ENCODE results near the gene COG6. TPM values are rescaled to one million over a fixed set of nuclear protein-coding genes. Genes with fewer than 3 reads are reported as not detected.
A peak's percentile ranks its signal among the peaks of the same experiment; 100 is the strongest.

Gene COG6
- total and polyA plus RNA-seq, 10 of the 15 experiments (the other 5 are each of a cell fraction or from before 2014, with no cell fraction given) = 4.5 to 29.8 (median 12.6) TPM

DNA sequence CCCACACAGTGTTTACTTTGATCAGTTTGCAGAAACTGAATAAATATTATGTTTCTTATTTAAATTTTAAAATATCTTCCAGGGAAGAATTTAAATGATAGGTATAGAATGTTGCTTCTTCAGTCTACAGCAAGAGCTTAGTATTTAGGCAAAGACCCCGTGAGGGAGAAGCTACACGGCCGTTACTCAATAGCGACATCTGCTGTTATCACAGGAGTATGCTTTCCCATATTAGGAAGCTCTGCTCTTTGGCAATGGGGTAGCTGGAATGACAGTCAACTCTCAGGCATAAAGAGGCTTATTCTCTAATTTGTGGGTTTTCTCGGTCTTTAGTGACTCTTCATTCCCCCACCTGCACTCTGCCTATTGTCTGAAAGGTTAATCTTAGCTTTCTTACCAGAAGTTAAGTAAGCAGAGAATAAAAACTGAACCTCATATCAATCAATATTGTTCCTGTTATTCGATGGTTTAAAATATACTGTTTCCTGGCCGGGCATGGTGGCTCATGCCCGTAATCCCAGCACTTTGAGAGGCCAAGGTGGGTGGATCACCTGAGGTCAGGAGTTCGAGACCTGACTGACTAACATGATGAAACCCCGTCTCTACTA is 39.3 kb upstream of the COG6 start:
- peak; percentile 72 for FAIRE-seq
- peak overlapping the region; percentile 34; the same call in 1 of the 2 replicates for H2AFZ ChIP-seq (ENCODE audit: control insufficient read depth, low read depth, low read length)
- WGBS (ENCODE audit: insufficient coverage, insufficient replicate concordance, low lambda C conversion rate, missing lambda C conversion rate) = 25% methylated on average over 10 of the region's 10 CpGs

More for the DNA sequence above, 39.3 kb upstream of the COG6 start:
- DNase-seq (ENCODE audit: low read depth, low spot score) = no peak
- in situ Hi-C loops (cut with MboI) = no loop called here
- Histone ChIP-seq H3K27me3 (replicated peaks in 1 of 2; ENCODE audit: control insufficient read depth in 2 of 2, insufficient read depth in 2 of 2, low read length in 1 of 2) (no peaks in the 10 kb centered on the region), H3K4me2 (ENCODE audit: control insufficient read depth, insufficient read depth) (no peak overlapping the region), H3K36me3 (ENCODE audit: control insufficient read depth in 2 of 2, insufficient read depth in 2 of 2, low read length in 1 of 2) (no peaks in the 10 kb centered on the region), H3K79me2 (ENCODE audit: control insufficient read depth, insufficient read depth, low read length) (no peaks in the 10 kb centered on the region), H4K20me1 (ENCODE audit: control insufficient read depth, insufficient read depth) (no peaks in the 10 kb centered on the region), H3K4me3 (no peak overlapping the region), H3K27ac (ENCODE audit: control insufficient read depth, insufficient read depth) (no peak overlapping the region), H3K9me3 (replicated peaks; ENCODE audit: control insufficient read depth, insufficient read depth, low read length) (no peaks in the 10 kb centered on the region), H3K9ac (ENCODE audit: control insufficient read depth, insufficient read depth, low read length) (no peak overlapping the region), H3K4me1 (ENCODE audit: control insufficient read depth, insufficient read depth, low read length) (no peaks in the 10 kb centered on the region)
- ChIA-PET POLR2A (interaction anchor here (1.0 kb wide), 1 partner anchor 15 kb away, joined by 3 read pairs; no protein-coding TSS in a partner anchor), CTCF (interaction anchor here (0.6 to 3.0 kb wide), 81 partner anchors 9 to 1161 kb away, joined by 3 to 51 read pairs (median 4); partner anchors contain the start of genes COG6 and LHFPL6), SMC1A (ENCODE audit: uncharacterized antibody, unreplicated experiment) (interaction anchor here (0.6 to 1.7 kb wide), 42 partner anchors 10 to 1067 kb away, joined by 3 to 30 read pairs (median 4); no protein-coding TSS in a partner anchor), RAD21 (ENCODE audit: unreplicated experiment) (interaction anchor here (0.5 to 1.5 kb wide), 27 partner anchors 11 to 1763 kb away, joined by 3 to 24 read pairs (median 4); no protein-coding TSS in a partner anchor)
- peak; percentile 94 for ATAC-seq
- no peak for TF ChIP-seq HDGF (IDR thresholded peaks at IDR 0.05)
- no peak for TF ChIP-seq HCFC1 (IDR thresholded peaks at IDR 0.05; ENCODE audit: low read length)
- no peak for TF ChIP-seq EED (IDR thresholded peaks at IDR 0.05; ENCODE audit: low read depth)
- no peak for TF ChIP-seq NFYA (IDR thresholded peaks at IDR 0.05; ENCODE audit: borderline replicate concordance, low read depth, low read length)
- TF ChIP-seq SRF (IDR thresholded peaks at IDR 0.05; ENCODE audit: low read depth in 2 of 2, low read length in 2 of 2) = peak; percentile 64 to 94
- 0 out of 2 replicates have a peak, but pooled peaks have one; percentile 14 for TF ChIP-seq IRF4 (IDR thresholded peaks at IDR 0.05; ENCODE audit: low read depth, low read length)
- TF ChIP-seq, protein P1, sequence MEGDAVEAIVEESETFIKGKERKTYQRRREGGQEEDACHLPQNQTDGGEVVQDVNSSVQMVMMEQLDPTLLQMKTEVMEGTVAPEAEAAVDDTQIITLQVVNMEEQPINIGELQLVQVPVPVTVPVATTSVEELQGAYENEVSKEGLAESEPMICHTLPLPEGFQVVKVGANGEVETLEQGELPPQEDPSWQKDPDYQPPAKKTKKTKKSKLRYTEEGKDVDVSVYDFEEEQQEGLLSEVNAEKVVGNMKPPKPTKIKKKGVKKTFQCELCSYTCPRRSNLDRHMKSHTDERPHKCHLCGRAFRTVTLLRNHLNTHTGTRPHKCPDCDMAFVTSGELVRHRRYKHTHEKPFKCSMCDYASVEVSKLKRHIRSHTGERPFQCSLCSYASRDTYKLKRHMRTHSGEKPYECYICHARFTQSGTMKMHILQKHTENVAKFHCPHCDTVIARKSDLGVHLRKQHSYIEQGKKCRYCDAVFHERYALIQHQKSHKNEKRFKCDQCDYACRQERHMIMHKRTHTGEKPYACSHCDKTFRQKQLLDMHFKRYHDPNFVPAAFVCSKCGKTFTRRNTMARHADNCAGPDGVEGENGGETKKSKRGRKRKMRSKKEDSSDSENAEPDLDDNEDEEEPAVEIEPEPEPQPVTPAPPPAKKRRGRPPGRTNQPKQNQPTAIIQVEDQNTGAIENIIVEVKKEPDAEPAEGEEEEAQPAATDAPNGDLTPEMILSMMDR (IDR thresholded peaks at IDR 0.05 in 2 of 3, conservative IDR thresholded peaks at IDR 0.05 in 1 of 3; ENCODE audit: control insufficient read depth in 2 of 3, extremely low read depth in 1 of 3, insufficient read depth in 1 of 3, low read depth in 3 of 3, low read length in 3 of 3) = peak; percentile 80 to 93 (median 84)
- peak; percentile 35; the same call in 1 of the 2 replicates for TF ChIP-seq YY1 (IDR thresholded peaks at IDR 0.05; ENCODE audit: low read depth, low read length)
- peak; percentile 73 for TF ChIP-seq RAD21 (IDR thresholded peaks at IDR 0.05; ENCODE audit: insufficient read depth, low read depth, low read length)
- TF ChIP-seq, protein P2, sequence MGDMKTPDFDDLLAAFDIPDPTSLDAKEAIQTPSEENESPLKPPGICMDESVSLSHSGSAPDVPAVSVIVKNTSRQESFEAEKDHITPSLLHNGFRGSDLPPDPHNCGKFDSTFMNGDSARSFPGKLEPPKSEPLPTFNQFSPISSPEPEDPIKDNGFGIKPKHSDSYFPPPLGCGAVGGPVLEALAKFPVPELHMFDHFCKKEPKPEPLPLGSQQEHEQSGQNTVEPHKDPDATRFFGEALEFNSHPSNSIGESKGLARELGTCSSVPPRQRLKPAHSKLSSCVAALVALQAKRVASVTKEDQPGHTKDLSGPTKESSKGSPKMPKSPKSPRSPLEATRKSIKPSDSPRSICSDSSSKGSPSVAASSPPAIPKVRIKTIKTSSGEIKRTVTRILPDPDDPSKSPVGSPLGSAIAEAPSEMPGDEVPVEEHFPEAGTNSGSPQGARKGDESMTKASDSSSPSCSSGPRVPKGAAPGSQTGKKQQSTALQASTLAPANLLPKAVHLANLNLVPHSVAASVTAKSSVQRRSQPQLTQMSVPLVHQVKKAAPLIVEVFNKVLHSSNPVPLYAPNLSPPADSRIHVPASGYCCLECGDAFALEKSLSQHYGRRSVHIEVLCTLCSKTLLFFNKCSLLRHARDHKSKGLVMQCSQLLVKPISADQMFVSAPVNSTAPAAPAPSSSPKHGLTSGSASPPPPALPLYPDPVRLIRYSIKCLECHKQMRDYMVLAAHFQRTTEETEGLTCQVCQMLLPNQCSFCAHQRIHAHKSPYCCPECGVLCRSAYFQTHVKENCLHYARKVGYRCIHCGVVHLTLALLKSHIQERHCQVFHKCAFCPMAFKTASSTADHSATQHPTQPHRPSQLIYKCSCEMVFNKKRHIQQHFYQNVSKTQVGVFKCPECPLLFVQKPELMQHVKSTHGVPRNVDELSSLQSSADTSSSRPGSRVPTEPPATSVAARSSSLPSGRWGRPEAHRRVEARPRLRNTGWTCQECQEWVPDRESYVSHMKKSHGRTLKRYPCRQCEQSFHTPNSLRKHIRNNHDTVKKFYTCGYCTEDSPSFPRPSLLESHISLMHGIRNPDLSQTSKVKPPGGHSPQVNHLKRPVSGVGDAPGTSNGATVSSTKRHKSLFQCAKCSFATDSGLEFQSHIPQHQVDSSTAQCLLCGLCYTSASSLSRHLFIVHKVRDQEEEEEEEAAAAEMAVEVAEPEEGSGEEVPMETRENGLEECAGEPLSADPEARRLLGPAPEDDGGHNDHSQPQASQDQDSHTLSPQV (IDR thresholded peaks at IDR 0.05) = 0 out of 2 replicates have a peak, but pooled peaks have one; percentile 30
- no peak for TF ChIP-seq NFYB (IDR thresholded peaks at IDR 0.05; ENCODE audit: insufficient read depth, low read depth, low read length)
- TF ChIP-seq SMC3 (IDR thresholded peaks at IDR 0.05; ENCODE audit: borderline replicate concordance, low read length) = peak; percentile 89
- BruUV-seq (replicated peaks) = no TSS peak
- intact Hi-C loops (cut with micrococcal nuclease; ENCODE audit: unreplicated experiment) = loop anchor here (1.0 kb wide), 2 partner anchors 342 to 565 kb away; no protein-coding TSS in a partner anchor

Measured in GM12878 (cell line).